Adrenal gland (tissue), 5 donors: ENCODE results near the gene STPG4.

ENCODE experiments used
- CTCF ChIP-seq, 6 experiments: fragments of 450-650 bp in 4 of 6; fragments of 200-600 bp in 2 of 6; sonication (generic) in 1 of 6; IDR thresholded peaks; 1 replicate in 5 of 6; 2 replicates in 1 of 6; pipeline versions ENCODE4 v1.5.1 to v1.8.0; 2016 to 2021; ENCODE audit warnings: antibody characterized with exemption in 6 of 6, mild to moderate bottlenecking in 2 of 6, moderate library complexity in 1 of 6
- POLR2A ChIP-seq, 2 donors: fragments of 450-650 bp; IDR thresholded peaks; one replicate each; pipeline ENCODE4 v1.6.1; 2017; ENCODE audit warnings: antibody characterized with exemption in 2 of 2, mild to moderate bottlenecking in 2 of 2, moderate library complexity in 1 of 2
- donor health status: DM: no; HTN: no; CAD: no.

GRCh38 chr2:47065771-47066380, 89.2 kb downstream of the STPG4 start:
- TF ChIP-seq CTCF (IDR thresholded peaks at IDR 0.05) (no peak), POLR2A (IDR thresholded peaks at IDR 0.05) (no peak)
